NCI-H2227 (cell line): ENCODE measurements around the gene SP140.
"Not testable (repeated sequence)": the region's sequence is repeated elsewhere in the genome, so short reads cannot be mapped to it uniquely, and the experiment has no call there.

Experiments
- DNase-seq: peaks from one replicate; lab custom pipeline; 2025; ENCODE audit not compliant: unreplicated experiment; lab: John Stamatoyannopoulos, UW

SP140 gene

GRCh38 chr2:230225486-230225885 lies at the start of gene SP140:
Gene SP140, plus strand, starts transcription at chr2:230225736. Its CDS starts 109 bp downstream, at chr2:230225845.
- DNase-seq: no peak

GRCh38 chr2:230176996-230177395 lies 48.5 kb upstream of the SP140 start:
- DNase-seq: no peak

- no peak for DNase-seq
Observed at GRCh38 chr2:230178546-230179485, 46.7 kb upstream of the SP140 start.

- DNase-seq: no peak
Observed at GRCh38 chr2:230179907-230180306, 45.6 kb upstream of the SP140 start.

- no peak for DNase-seq
Observed at GRCh38 chr2:230181195-230181594, 44.3 kb upstream of the SP140 start.

- no peak for DNase-seq
Observed at GRCh38 chr2:230184727-230185578, 40.6 kb upstream of the SP140 start.

GRCh38 chr2:230202430-230203109 lies 23.0 kb upstream of the SP140 start:
- no peak for DNase-seq

GRCh38 chr2:230203110-230203676 lies 22.3 kb upstream of the SP140 start:
- DNase-seq: peak; percentile 32

GRCh38 chr2:230205034-230205433 lies 20.5 kb upstream of the SP140 start:
- DNase-seq: no peak

- no peak for DNase-seq
Observed at GRCh38 chr2:230205721-230206120, 19.8 kb upstream of the SP140 start.

GRCh38 chr2:230208576-230208975 lies 17.0 kb upstream of the SP140 start:
- DNase-seq: no peak

GRCh38 chr2:230209422-230210051 lies 16.0 kb upstream of the SP140 start:
- DNase-seq: no peak

- DNase-seq: no peak
Observed at GRCh38 chr2:230216489-230216888, 9.0 kb upstream of the SP140 start.

- no peak for DNase-seq
Observed at GRCh38 chr2:230217424-230217823, 8.1 kb upstream of the SP140 start.

- DNase-seq: no peak
Observed at GRCh38 chr2:230218421-230218820, 7.1 kb upstream of the SP140 start.

GRCh38 chr2:230219419-230220331 lies 5.9 kb upstream of the SP140 start, which contains the start of gene SP110:
Gene SP110, minus strand, starts transcription at chr2:230219984. Its CDS starts 3,057 bp downstream, at chr2:230216927.
- DNase-seq: no peak

GRCh38 chr2:230220347-230220969 lies 5.1 kb upstream of the SP140 start:
- DNase-seq: no peak

GRCh38 chr2:230221493-230221892 lies 4.0 kb upstream of the SP140 start:
- no peak for DNase-seq

GRCh38 chr2:230222829-230223228 lies 2.7 kb upstream of the SP140 start:
- DNase-seq: not testable (repeated sequence)
